HEK293T (cell line): ENCODE data around the gene ASPG.

Experiments used
- CTCF ChIA-PET: fragments of 350-600 bp; formaldehyde crosslinking; extraction: SDS; loops from one replicate; lab custom pipeline; 2021; ENCODE audit warnings: antibody characterized with exemption, inconsistent platforms; lab: Yijun Ruan, JAX
- POLR2A ChIA-PET: fragments of 350-600 bp; formaldehyde crosslinking; extraction: SDS; loops from one replicate; lab custom pipeline; 2020; ENCODE audit warnings: antibody characterized with exemption, inconsistent platforms; lab: Yijun Ruan, JAX
- DNase-seq: peaks from one replicate; pipeline ENCODE4 v3.0.0; 2012; ENCODE audit warnings: mixed read lengths; ENCODE audit errors: extremely low spot score
- ARNT ChIP-seq: fragments of 450-650 bp; IDR thresholded peaks from 2 replicates; pipeline ENCODE4 v1.6.1; 2017; ENCODE audit warnings: mild to moderate bottlenecking
- BHLHE40 ChIP-seq: fragments of 450-650 bp; IDR thresholded peaks from 2 replicates; pipeline ENCODE4 v1.6.1; 2016; ENCODE audit warnings: mild to moderate bottlenecking, moderate library complexity, borderline replicate concordance
- CTBP1 ChIP-seq: fragments of 450-650 bp; IDR thresholded peaks from 2 replicates; pipeline ENCODE4 v1.6.1; 2016; ENCODE audit warnings: borderline replicate concordance
- ELF4 ChIP-seq: fragments of 450-650 bp; IDR thresholded peaks from 2 replicates; pipeline ENCODE4 v1.6.1; 2017; ENCODE audit warnings: antibody characterized with exemption
- FOXA1 ChIP-seq: fragments of 450-650 bp; IDR thresholded peaks from 2 replicates; pipeline ENCODE4 v1.6.1; 2016; ENCODE audit warnings: mild to moderate bottlenecking
- FOXK2 ChIP-seq: fragments of 450-650 bp; IDR thresholded peaks from 2 replicates; pipeline ENCODE4 v1.6.1; 2016; ENCODE audit warnings: mild to moderate bottlenecking
- FOXM1 ChIP-seq: fragments of 450-650 bp; IDR thresholded peaks from 2 replicates; pipeline ENCODE4 v1.6.1; 2017; ENCODE audit warnings: mild to moderate bottlenecking, borderline replicate concordance
- HDGF ChIP-seq: fragments of 450-650 bp; IDR thresholded peaks from 2 replicates; pipeline ENCODE4 v1.6.1; 2017; ENCODE audit warnings: antibody characterized with exemption, borderline replicate concordance
- L3MBTL2 ChIP-seq: fragments of 450-650 bp; conservative IDR thresholded peaks from 2 replicates; pipeline ENCODE4 v1.6.1; 2016; ENCODE audit warnings: mild to moderate bottlenecking
- LEF1 ChIP-seq: fragments of 450-650 bp; IDR thresholded peaks from 2 replicates; pipeline ENCODE4 v1.6.1; 2017; ENCODE audit warnings: mild to moderate bottlenecking, borderline replicate concordance
- NFRKB ChIP-seq: fragments of 450-650 bp; IDR thresholded peaks from 2 replicates; pipeline ENCODE4 v1.6.1; 2016; ENCODE audit warnings: mild to moderate bottlenecking, moderate library complexity
- SP1 ChIP-seq: fragments of 450-650 bp; IDR thresholded peaks from 2 replicates; pipeline ENCODE4 v1.6.1; 2017
- SUZ12 ChIP-seq: fragments of 450-650 bp; IDR thresholded peaks from 2 replicates; pipeline ENCODE4 v1.6.1; 2016; ENCODE audit warnings: mild to moderate bottlenecking
- TARDBP ChIP-seq: fragments of 450-650 bp; IDR thresholded peaks from 2 replicates; pipeline ENCODE4 v1.6.1; 2016
- ZNF384 ChIP-seq: fragments of 450-650 bp; IDR thresholded peaks from 2 replicates; pipeline ENCODE4 v1.6.1; 2016
- TF ChIP-seq, protein P1 (sequence below): fragments of 450-650 bp; IDR thresholded peaks from 2 replicates; pipeline ENCODE4 v1.6.1; 2016

Gene ASPG

DNA sequence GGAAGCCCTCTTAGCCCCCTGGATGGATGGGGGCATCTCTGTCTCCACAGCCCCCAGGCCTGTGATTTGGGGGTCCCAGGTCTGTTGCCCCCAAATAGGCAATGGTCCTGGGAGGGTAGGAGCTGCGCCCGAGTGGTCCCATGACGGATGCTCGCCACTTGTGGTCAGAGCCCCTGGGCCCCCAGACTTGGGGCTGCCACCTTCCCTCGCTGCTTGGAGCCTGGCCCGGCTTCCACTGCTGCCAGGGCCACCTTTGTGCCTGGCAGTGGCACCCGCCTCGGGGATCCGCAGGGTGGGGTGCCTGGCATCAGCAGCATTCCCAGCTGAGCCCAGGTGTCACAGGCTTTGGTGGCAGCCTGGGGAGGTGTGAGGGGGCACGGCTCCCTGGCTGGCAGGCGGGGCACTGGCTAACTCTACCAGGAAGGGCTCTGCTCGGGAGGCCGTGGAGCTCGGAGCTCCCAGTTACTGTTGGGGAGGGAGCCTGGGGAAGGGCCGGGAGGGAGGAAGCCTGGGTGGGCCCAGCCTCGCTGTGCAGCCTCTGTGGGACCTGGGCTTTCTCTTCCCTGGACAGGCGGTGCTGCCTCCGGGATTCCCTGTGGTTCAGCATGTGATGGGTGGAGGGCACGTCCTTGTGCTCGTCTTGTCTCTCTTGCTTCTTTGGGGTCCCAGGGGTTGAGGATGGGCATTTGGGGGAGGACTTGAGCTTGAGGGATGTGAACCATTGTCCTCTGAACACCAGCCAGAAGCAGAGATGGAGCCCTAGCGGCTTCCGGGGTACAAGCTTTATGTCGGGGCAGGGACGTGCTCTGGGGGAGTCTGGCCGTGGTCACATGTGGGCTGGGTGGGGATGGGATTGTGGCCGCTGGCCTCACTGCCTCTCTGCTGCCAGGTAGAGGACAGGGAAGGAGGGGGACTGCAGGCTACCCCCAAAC, 58.3 kb downstream of the ASPG start:
- ChIA-PET POLR2A (no interaction called here), CTCF (no interaction called here)
- no peak for DNase-seq
- no peak for TF ChIP-seq L3MBTL2
- TF ChIP-seq LEF1: no peak
- no peak for TF ChIP-seq NFRKB
- TF ChIP-seq ARNT: no peak
- no peak for TF ChIP-seq SUZ12
- TF ChIP-seq, protein P1, sequence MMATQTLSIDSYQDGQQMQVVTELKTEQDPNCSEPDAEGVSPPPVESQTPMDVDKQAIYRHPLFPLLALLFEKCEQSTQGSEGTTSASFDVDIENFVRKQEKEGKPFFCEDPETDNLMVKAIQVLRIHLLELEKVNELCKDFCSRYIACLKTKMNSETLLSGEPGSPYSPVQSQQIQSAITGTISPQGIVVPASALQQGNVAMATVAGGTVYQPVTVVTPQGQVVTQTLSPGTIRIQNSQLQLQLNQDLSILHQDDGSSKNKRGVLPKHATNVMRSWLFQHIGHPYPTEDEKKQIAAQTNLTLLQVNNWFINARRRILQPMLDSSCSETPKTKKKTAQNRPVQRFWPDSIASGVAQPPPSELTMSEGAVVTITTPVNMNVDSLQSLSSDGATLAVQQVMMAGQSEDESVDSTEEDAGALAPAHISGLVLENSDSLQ: no peak
- TF ChIP-seq TARDBP: no peak
- TF ChIP-seq FOXK2: no peak
- TF ChIP-seq BHLHE40: no peak

DNA sequence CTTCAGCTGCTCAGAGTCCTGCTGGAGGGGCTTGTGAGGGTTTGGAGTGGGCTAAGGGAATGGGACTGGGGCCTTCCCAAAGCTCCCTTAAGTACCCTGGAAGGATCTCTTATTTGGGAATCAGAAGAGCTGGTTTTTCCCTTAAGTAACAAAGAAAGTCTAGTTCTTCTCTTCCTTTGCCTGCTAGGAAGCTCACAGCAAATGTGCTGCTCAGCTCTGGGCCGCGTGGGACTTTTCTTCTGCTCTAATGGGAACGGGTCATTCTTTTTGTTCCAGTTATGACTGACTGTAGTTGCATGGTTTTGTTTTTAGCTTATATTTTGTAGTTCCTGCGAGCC, 58.9 kb downstream of the ASPG start:
- TF ChIP-seq SP1 (no peak), FOXK2 (no peak), ARNT (no peak), L3MBTL2 (no peak), BHLHE40 (no peak), ELF4 (no peak), CTBP1 (no peak), FOXM1 (no peak), TARDBP (no peak), ZNF384 (no peak), NFRKB (no peak), HDGF (no peak), LEF1 (no peak)
- TF ChIP-seq, protein P1: no peak
- no peak for DNase-seq
- ChIA-PET POLR2A (no interaction called here), CTCF (no interaction called here)

DNA sequence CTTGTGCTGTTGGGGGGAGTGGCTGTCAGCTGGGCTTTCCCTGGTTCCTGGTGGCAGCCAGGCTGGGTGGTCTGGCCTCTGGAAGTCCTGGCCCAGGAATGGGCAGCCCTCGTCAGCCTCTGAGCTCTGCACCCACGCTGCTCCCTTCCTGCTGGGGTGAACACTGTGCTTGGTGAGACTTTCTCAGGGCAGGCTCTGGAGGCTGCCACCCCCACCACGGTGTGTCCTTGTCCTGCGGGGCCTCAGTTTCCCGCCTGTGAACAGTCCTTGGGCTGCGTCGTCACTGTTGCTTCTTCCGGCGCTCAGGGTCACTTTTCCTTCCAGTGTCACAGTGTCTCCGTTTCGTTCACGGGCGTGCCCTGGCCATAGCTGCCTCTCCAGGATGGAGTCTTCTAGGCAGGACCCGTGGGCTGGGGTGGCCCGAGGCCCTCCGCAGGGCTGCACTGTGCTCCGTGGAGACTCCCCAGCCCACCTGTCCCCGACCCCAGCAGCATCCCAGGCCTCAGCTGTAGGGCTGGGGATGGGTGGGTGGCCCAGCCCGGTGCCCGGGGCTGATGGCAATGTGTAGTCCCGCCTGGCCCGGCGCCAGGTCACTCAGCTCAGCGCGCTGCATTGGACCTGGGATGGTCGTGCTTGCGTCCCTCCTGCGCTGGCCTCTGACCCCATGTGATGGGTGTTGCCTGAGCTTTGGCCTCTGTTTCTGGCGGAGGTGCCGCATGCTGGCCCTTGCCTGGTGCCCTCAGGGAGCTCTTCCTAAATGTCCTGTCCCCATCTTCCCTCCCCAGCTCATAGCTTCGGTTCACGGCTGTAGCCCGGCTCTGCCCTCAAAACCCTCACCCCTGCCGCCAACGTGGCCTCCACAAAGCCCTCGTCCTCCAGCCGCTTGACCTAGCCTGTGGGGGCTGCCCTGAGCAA, 59.7 kb downstream of the ASPG start:
- no peak for DNase-seq
- POLR2A ChIA-PET: no interaction called here
- CTCF ChIA-PET: no interaction called here
- TF ChIP-seq SP1: no peak
- TF ChIP-seq FOXA1: no peak
- TF ChIP-seq BHLHE40: no peak
- TF ChIP-seq LEF1: no peak
- no peak for TF ChIP-seq FOXM1
- TF ChIP-seq, protein P1: no peak
- no peak for TF ChIP-seq ZNF384
- TF ChIP-seq ELF4: no peak
- TF ChIP-seq NFRKB: no peak
- TF ChIP-seq HDGF: no peak
- no peak for TF ChIP-seq TARDBP
- TF ChIP-seq ARNT: no peak
- TF ChIP-seq CTBP1: no peak
- no peak for TF ChIP-seq SUZ12
- no peak for TF ChIP-seq L3MBTL2
- no peak for TF ChIP-seq FOXK2

DNA sequence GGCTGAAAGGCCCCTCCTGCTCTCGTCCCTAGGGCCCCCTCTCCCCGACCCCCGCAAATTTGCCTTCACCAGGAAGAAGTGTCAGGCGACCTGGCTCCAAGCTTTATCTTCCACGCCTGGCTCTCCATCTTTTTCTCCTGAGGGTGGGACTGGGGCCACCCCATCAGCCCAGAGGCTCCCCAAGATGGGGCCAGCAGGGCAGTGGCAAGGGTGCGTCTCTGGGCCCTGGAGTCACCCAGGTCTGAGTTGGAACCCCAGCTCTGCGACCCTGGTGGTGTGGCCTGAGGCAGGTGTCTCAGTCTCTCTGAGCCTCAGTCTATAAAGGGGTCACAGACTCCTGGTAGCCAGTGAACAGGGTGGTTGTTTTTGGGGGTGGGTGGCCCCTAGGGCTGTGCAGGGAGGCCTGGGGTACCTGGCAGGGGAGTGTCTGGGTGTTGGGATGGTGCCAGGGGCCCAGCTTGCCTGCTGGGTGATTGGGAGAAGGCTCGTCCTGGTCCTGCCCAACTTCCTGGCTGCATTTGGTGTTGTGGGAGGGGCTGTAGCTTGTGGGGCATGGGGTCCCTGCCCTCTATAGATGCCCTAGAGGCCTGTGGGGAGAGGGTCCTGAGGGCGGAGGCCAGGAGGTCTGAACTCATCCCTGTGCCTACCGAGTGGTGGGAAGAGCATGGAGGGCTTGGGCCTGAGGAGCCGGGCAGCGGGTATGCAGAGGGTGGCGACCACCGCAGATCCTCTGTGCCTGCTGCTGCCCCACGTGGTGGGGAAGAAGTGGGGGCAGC, 60.5 kb downstream of the ASPG start:
- ChIA-PET POLR2A (no interaction called here), CTCF (no interaction called here)
- no peak for TF ChIP-seq FOXA1
- TF ChIP-seq LEF1: no peak
- TF ChIP-seq BHLHE40: no peak
- TF ChIP-seq ZNF384: no peak
- TF ChIP-seq FOXK2: no peak
- TF ChIP-seq NFRKB: no peak
- no peak for TF ChIP-seq ARNT
- no peak for TF ChIP-seq ELF4
- no peak for TF ChIP-seq SUZ12
- TF ChIP-seq HDGF: no peak
- no peak for TF ChIP-seq FOXM1
- DNase-seq: no peak

DNA sequence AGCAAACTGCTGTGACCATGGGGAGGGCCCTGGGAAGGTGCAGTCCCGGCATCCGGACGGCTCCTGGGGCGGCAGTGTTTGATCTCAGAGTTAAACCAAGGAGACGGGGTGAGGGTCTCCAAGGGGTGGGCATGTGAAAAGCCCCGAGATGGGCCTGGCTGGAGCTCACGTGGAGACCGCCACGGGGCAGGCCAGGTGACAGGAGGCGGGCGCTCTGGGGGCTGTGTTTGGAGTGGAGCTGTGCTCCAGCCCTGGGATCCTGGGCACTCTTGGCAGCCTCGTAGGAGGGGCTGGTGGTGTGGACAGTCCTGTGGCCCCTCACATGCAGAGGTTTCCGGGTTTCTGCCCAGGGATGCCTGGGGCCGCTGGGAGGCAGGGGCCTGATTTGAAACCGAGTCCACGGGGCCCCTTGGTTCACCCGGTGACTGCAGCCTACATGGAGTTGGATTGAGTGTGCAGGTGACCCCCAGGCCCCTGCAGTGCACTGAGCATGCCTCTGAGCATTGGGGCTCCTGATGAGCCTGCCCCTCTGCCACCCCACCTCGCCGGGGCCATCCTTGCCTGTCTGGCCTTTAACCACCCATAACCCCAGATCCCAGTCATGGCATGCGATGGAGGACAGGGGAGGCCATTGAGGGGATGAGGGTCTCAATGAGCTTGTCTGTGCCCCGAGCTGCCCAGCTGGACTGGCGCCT, 61.3 kb downstream of the ASPG start:
- DNase-seq: no peak
- ChIA-PET POLR2A (no interaction called here), CTCF (no interaction called here)
- TF ChIP-seq FOXA1 (no peak), ZNF384 (no peak)
